Chondrocyte (in vitro differentiated cells): ENCODE results near the gene PSMB8. TPM values are rescaled to one million over a fixed set of nuclear protein-coding genes. Genes with fewer than 3 reads are reported as not detected.
"Not testable (repeated sequence)": the region's sequence is repeated elsewhere in the genome, so short reads cannot be mapped to it uniquely, and the experiment has no call there.

ENCODE experiments used
- DNase-seq: peaks from one replicate; pipeline ENCODE4 v3.0.0; 2021; ENCODE audit warnings: mixed read lengths, low spot score
- H3K27ac Mint-ChIP-seq: one replicate; pipeline ENCODE4 v1.8.0; 2021; ENCODE audit warnings: mild to moderate bottlenecking, moderate library complexity, mixed read lengths; ENCODE audit not compliant: unreplicated experiment
- H3K27me3 Mint-ChIP-seq: 2 replicates; pipeline ENCODE4 v1.8.0; 2021; ENCODE audit warnings: low read depth, mixed read lengths
- H3K36me3 Mint-ChIP-seq: 2 replicates; pipeline ENCODE4 v1.8.0; 2021; ENCODE audit warnings: low read depth, mixed read lengths
- H3K4me1 Mint-ChIP-seq: 2 replicates; pipeline ENCODE4 v1.8.0; 2021; ENCODE audit warnings: low read depth, mild to moderate bottlenecking, mixed read lengths
- H3K4me3 Mint-ChIP-seq: one replicate; pipeline ENCODE4 v1.8.0; 2021; ENCODE audit warnings: mild to moderate bottlenecking, moderate library complexity, mixed read lengths; ENCODE audit not compliant: unreplicated experiment
- H3K9me3 Mint-ChIP-seq: 2 replicates; pipeline ENCODE4 v1.8.0; 2021; ENCODE audit warnings: low read depth, mixed read lengths
- CTCF ChIP-seq: fragments of 200-600 bp; sonication (generic); IDR thresholded peaks from 2 replicates; pipeline ENCODE4 v1.5.0; 2021; ENCODE audit warnings: antibody characterized with exemption, mild to moderate bottlenecking, moderate library complexity
- total RNA-seq: library from RNA; stranded (reverse); gene quantifications from 3 replicates; pipeline ENCODE4 v1.2.1, GENCODE V29; 2021

Gene PSMB8
- total RNA-seq, 1 donor from 2014 or later, result 14.6 TPM

- no peaks in the 10 kb centered on the region for H3K36me3 Mint-ChIP-seq
- peaks cover 47% of the 10 kb centered on the region for H3K27me3 Mint-ChIP-seq
- DNase-seq, result no peak
- no peak overlapping the region for H3K4me3 Mint-ChIP-seq
- H3K9me3 Mint-ChIP-seq, result no peaks in the 10 kb centered on the region
- no peak for TF ChIP-seq CTCF
- H3K27ac Mint-ChIP-seq, result no peak overlapping the region
- H3K4me1 Mint-ChIP-seq, result peaks cover 7% of the 10 kb centered on the region
Observed at GRCh38 chr6:32807020-32807580, 36.7 kb downstream of the PSMB8 start.

- not testable (repeated sequence) for H3K9me3 Mint-ChIP-seq, H3K27ac Mint-ChIP-seq, DNase-seq, H3K4me3 Mint-ChIP-seq, H3K36me3 Mint-ChIP-seq, H3K4me1 Mint-ChIP-seq
- peaks cover 56% of the 10 kb centered on the region for H3K27me3 Mint-ChIP-seq
Observed at GRCh38 chr6:32805404-32805803, 38.4 kb downstream of the PSMB8 start.

- peaks cover 63% of the 10 kb centered on the region for H3K27me3 Mint-ChIP-seq
- H3K27ac Mint-ChIP-seq, result no peak overlapping the region
- peaks cover 5% of the 10 kb centered on the region for H3K9me3 Mint-ChIP-seq
- H3K4me3 Mint-ChIP-seq, result no peak overlapping the region
- peaks cover 7% of the 10 kb centered on the region for H3K4me1 Mint-ChIP-seq
- DNase-seq, result no peak
- peaks cover 2% of the 10 kb centered on the region for H3K36me3 Mint-ChIP-seq
- TF ChIP-seq CTCF, result no peak
Observed at GRCh38 chr6:32803416-32803815, 40.4 kb downstream of the PSMB8 start.

GRCh38 chr6:32799740-32800139 lies 44.1 kb downstream of the PSMB8 start:
- Mint-ChIP-seq H3K9me3 (peaks cover 5% of the 10 kb centered on the region), H3K4me3 (no peak overlapping the region), H3K4me1 (peaks cover 5% of the 10 kb centered on the region), H3K27ac (no peak overlapping the region), H3K36me3 (peaks cover 2% of the 10 kb centered on the region), H3K27me3 (peaks cover 67% of the 10 kb centered on the region)
- DNase-seq, result no peak
- no peak for TF ChIP-seq CTCF

GRCh38 chr6:32799168-32799567 lies 44.7 kb downstream of the PSMB8 start:
- Mint-ChIP-seq H3K9me3 (peaks cover 5% of the 10 kb centered on the region), H3K27ac (no peak overlapping the region), H3K27me3 (peaks cover 67% of the 10 kb centered on the region), H3K4me3 (no peak overlapping the region), H3K4me1 (peaks cover 5% of the 10 kb centered on the region), H3K36me3 (peaks cover 2% of the 10 kb centered on the region)
- DNase-seq, result no peak
- no peak for TF ChIP-seq CTCF
